Measurements from ENCODE around the gene GSN. TPM values are rescaled to one million over a fixed set of nuclear protein-coding genes. Genes with fewer than 3 reads are reported as not detected.

The GSN gene
- polyA plus RNA-seq, 1 of the 3 experiments (the other 2 are of a cell fraction) = 168 TPM

- no peak overlapping the region for H3K9ac ChIP-seq
- H3K4me3 ChIP-seq (ENCODE audit: low read depth in 2 of 2, low read length in 1 of 2) = no peak overlapping the region
- ChIA-PET POLR2A (no interaction called here), CTCF (interaction anchor here (0.7 to 1.2 kb wide), 3 partner anchors 13 to 25 kb away, joined by 3 to 8 read pairs (median 4); no protein-coding TSS in a partner anchor)
- 96% methylated on average over 2 of the region's 5 CpGs for WGBS (ENCODE audit: low lambda C conversion rate)
- H3K9me2 ChIP-seq = no peaks in the 10 kb centered on the region
- no peak overlapping the region for H3K27ac ChIP-seq (ENCODE audit: low read depth in 2 of 2, low read length in 1 of 2)
- no peak overlapping the region for H2AFZ ChIP-seq (ENCODE audit: low read depth)
- peaks cover 2 to 9% of the 10 kb centered on the region in 2 experiments; a peak in 3 of 4 replicates for H3K4me1 ChIP-seq (ENCODE audit: control insufficient read depth in 1 of 2, insufficient read depth in 2 of 2, low read depth in 1 of 2, low read length in 1 of 2)
- no peak overlapping the region for H3K4me2 ChIP-seq
- no peaks in the 10 kb centered on the region for H3K27me3 ChIP-seq (ENCODE audit: insufficient read depth)
- H3F3A ChIP-seq (replicated peaks; ENCODE audit: insufficient read depth) = no peaks in the 10 kb centered on the region
- H3K79me2 ChIP-seq (ENCODE audit: insufficient read depth) = no peaks in the 10 kb centered on the region
- H3K9me3 ChIP-seq = no peaks in the 10 kb centered on the region
- no peak for TF ChIP-seq REST (IDR thresholded peaks at IDR 0.05; ENCODE audit: low read depth, low read length)
- no peak for TF ChIP-seq NFIC (IDR thresholded peaks at IDR 0.05; ENCODE audit: borderline replicate concordance)
- TF ChIP-seq MAX (IDR thresholded peaks at IDR 0.05; ENCODE audit: low read depth) = no peak
- no peak for TF ChIP-seq PBX3 (IDR thresholded peaks at IDR 0.05)
- no peak for TF ChIP-seq CHD2 (IDR thresholded peaks at IDR 0.05; ENCODE audit: low read length, partially characterized antibody)
- TF ChIP-seq FOXM1 (IDR thresholded peaks at IDR 0.05; ENCODE audit: low read depth) = no peak
- no peak for TF ChIP-seq SIN3A (IDR thresholded peaks at IDR 0.05; ENCODE audit: borderline replicate concordance, low read depth, low read length)
- no peak for TF ChIP-seq MEF2A (IDR thresholded peaks at IDR 0.05; ENCODE audit: borderline replicate concordance, low read depth)
- no peak for TF ChIP-seq RXRA (IDR thresholded peaks at IDR 0.05; ENCODE audit: borderline replicate concordance, low read depth)
- TF ChIP-seq YY1 (IDR thresholded peaks at IDR 0.05; ENCODE audit: low read depth) = no peak
- no peak for TF ChIP-seq RFX5 (IDR thresholded peaks at IDR 0.05; ENCODE audit: low read length)
- TF ChIP-seq IRF3 (IDR thresholded peaks at IDR 0.05; ENCODE audit: low read depth, low read length) = no peak
- no peak for TF ChIP-seq TAF1 (IDR thresholded peaks at IDR 0.05; ENCODE audit: borderline replicate concordance, low read depth, low read length)
- TF ChIP-seq EZH2phosphoT487 (IDR thresholded peaks at IDR 0.05; ENCODE audit: borderline replicate concordance, low read depth) = no peak
- TF ChIP-seq CTCF (IDR thresholded peaks at IDR 0.05) = no peak
- TF ChIP-seq GATA2 (CRISPR knock-in tag; IDR thresholded peaks at IDR 0.05) = no peak
- no peak for DNase-seq
- no peaks in the 10 kb centered on the region for H3K36me3 ChIP-seq (replicated peaks in 1 of 2; ENCODE audit: control insufficient read depth in 1 of 2, insufficient read depth in 2 of 2, low read length in 1 of 2)
- no peaks in the 10 kb centered on the region for H4K20me1 ChIP-seq (ENCODE audit: insufficient read depth)
Measured at GRCh38 chr9:121235512-121235911, 32.5 kb upstream of the GSN start.
